ENCODE results near the gene INHBA.

INHBA gene

DNA sequence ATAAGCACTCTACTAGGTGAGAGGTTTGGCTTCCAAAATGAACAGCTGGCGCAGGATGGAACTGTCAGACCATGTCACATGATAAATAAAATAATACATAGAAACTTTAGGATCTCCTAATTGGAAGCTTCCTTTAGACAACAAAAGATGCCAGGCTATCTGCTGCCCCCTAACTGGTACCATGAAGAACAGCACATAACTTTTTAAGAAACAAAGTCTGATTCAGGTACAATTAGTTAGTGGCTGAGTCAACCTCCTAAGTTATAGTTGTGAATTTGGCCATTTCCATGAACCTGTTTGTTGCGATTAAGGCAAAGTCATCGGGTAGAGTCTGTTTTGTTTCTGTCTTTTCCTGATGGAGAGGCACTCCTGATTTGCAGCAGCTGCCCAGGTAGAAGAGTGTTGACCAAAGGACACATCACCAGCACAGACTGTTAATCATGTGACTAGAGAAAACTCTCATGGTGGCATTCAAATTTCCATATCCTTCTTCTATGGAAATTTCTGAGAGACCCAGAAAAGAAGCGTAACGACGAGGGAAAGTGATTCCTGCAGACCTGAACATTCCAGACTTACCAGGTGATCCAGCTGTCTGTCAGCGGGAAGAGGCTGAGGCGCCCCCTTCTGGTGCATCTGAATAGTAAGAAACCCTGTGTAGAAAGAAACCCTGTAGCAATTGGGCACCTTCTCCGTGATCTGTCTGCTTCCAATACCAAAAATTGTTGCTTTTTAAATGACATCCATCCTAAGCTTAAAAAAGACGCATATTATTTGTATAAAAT, 8.6 kb upstream of the INHBA start:
- peak; percentile 39 for DNase-seq (ENCODE audit: low spot score)

DNA sequence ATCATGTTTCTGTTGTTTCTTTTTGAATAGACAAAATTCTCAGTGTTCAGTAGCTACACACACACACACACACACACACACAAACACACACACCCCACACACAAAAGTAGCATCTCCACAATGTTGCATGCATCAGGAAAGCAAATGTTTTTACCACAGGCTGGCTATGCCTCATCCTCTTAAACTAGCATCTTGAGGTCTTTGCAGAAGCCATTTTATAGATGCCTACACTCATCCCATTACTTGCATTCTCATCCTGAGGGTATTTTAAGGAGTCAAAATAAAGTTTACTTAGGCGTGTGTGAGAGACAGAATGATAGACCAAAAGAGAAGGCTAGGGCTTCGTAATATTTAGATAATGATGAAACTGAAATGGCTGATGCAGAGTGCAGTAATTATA, 7.9 kb upstream of the INHBA start:
- no peak for DNase-seq (ENCODE audit: low spot score)

DNA sequence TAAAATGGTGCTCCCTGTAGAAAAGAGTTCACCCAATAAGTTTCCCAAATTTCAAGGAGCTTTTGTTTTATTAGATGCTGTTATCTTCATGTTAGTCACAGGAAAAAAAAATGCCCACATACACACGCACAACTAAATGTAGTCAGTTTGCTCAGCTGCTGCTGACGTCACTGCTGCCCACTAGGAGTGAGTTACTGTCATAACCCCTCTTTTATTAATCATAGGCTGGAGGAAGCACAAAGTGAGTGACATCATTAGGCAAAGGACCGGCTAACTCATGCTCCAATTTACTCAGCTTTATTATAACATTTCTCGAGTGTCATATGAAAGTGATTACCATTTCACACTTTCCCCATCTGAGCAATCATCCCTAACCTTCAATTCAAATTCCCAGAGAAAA, 6.7 kb upstream of the INHBA start:
- no peak for DNase-seq (ENCODE audit: low spot score)

DNA sequence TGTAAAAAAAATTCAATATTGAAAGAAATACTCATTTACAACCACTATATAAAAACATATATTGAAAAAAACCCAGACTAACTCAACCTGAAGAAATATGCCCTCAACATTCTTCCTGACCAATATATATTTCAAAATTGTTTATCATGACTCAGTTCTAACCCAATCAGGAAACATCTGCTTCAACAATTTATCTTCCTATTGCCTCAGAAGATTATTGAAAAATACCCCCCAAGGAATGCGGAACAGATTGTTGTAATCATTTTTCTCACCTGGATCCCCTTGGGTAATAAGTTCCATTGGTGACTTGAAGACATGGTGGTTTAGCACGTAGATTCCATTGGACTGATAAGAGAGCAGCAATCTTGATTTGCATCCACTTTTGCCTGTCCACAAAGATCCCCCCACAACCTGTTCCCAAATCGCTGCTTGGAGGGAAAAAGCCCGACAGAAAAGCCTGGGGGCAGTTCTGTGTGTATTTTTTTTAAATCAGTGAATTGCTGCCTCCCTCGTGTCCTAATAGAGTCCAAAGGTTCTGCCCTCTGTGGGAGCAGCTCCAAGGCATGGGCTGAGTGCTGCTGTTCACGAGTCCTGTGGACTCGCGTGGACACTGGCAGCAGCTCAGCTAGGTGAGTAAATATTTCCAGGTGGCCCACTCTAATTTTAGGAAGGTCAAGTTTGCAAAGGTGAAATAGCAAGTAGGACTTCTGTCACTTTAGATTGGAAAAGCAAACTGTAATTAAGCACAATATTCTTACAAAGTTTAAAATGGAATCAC, 5.9 kb upstream of the INHBA start:
- no peak for DNase-seq (ENCODE audit: low spot score)

DNA sequence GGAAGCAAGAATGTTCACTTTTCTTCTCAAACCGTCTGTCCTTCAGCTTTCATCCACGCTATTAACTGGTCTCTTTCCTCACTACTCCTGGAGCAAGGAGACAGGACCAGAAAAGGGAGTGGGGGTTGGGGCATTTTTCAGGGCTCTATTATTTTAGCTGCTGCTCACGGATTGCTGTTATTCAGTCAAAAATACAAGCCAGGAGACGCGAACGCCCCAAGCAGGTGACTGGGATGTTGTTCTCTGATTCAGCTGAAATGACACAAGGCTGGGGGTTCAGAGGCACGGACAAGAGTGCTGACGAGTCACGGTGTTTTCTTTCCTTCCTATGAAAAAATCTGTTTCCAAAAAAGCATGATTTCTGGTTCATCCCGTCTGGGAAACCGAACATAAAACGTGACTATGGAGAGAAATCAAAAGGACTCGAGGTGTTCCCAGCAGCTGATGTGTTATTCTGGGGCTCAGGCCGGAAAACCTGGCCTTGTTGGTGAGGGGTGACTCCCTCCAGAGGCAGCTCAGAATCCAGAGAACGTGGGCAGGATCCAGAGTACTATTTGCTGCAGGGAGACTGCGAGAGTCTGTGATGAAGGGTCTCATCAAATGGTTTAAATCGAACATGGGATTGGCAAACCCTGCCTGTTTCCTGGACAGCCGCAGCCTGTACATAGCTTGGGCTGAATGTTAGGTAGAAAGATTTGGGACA, 3.5 kb upstream of the INHBA start:
- no peak for DNase-seq (ENCODE audit: low spot score)

DNA sequence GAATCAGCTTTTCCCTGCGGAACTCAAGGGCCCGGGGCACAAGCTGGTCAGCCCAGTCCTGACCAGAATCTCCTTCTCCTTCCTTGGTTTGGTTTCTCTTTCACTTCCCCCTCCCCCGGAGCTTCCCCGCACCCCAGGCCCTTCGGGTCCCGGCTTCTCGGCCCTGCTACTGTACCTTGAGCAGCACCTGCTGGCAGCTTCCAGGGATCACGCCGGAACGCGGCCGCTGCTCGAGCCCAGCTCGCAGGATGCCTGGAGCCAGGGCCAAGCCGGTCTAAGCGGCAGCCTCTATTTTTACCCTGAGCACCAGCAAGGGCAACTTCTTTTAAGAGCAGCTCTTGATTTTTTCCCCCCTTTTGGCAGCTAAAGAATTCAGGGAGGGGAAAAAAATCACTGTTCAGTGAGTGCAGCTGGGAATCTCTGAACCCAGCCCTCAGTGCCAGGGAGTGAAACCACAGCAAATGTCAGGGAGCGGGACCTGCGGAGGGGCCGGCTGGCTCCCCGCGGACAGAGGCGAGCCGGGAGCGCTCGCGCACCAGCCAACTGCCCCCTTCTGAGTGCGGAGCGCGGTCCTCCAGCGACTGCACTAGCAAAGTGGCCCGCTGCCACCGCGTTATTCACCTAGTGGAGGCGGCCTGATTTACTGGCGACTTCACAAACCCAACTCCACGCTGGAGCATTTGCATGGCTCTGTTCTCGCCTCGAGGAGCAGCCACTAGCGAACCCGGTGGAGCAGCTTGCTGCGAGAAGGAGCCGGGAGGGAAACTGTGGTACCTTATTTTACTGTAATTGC, 2.4 kb upstream of the INHBA start:
- peak; percentile 87 for DNase-seq (ENCODE audit: low spot score)

DNA sequence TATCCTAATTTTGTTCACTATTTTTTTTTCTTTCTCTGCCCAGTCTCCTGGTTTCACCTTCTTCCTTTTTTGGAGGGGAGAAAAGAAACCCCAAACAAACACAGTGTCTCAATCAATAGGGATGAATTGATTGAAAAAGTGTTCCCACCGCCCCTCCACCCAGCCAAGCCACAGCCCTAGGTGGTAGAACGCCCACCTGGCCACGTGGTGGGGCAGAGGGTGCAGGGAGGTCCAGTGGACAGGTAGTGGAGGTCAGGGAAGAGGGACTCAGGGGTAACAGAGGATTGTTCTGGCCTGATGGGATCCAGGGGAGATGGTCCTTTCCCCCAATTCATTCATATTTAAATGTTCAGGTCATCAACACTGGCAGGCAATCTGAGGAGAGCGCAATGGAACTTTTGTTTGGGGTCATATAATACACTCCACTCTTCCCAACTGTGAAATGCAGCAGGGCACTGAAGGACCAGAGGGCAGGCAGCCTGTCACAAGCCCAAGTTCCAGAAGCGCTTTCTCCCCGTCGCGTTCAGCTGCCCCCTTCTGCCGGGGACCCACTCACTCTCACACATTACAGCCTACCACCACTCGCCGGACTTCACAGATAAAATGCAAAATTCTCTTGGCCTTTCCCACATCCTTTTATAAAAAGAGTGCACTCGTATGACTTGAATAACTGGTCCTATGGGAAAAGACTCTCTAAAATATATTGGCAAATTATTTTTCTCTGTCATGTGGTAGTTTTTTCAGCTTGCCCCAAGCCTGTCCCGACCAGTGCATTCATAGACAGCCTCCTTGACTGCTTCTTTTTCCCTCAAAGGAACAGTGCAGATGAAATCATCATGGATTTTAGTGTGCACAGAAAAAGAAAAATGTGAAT, 1.6 kb downstream of the INHBA start:
- no peak for DNase-seq (ENCODE audit: low spot score)

DNA sequence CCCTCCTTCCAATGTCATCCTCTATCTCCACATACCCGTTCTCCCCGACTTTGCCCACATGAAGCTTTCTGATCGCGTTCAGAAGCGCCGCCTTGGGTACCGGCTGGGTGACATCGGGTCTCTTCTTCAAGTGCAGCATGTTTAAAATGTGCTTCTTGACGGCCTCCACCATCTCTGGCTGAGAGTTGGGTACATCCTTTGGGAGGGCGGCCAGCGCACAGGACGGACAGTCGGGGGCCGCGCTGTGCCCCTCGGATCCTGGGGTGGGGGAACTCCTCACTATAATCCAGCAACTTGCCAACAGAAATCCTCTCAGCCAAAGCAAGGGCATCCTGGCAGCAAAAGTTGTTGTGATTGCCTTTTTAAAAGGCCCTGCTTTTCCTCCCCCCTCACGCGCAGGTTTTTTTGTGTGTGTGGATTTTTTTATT, 2.8 kb downstream of the INHBA start:
- no peak for DNase-seq (ENCODE audit: low spot score)

DNA sequence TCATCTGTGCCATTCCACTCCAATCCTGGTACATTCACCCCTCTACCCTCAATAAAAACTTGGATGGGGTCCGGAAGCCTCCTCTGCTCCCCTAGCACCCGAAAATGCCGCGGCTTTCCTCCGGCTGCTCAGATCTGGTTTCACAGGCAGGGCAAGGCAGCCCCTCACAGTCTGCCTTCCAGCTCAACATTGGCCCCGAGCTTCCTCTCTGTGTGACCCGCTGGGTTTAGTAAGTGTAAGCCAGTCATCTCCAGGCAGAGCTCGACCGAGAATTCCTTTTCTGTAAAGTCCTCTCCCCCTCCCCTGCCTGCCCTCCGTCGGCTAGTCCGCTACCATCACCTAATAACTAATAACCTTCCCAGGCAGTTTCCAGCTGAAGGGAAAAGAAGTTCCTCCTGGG, 3.4 kb downstream of the INHBA start:
- no peak for DNase-seq (ENCODE audit: low spot score)

DNA sequence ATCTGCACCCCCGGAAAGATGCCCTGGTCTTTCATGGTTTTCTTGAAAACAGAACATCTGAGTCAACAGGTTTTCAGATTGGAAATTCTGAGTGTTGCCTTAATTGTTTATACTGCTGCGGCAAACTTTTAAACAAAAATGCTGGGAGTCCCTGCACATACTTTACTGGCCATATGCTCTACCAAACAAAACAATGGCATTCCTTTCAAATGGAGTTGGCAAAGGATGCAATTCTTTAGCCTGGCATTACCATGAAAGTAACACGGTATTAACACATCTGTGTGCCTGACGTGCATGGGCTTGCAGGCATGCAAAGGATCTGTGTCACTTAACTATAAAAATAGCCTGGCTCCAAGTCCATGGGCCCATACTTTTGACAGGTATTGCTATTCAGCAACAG, 4.2 kb downstream of the INHBA start:
- DNase-seq (ENCODE audit: low spot score), result no peak

DNA sequence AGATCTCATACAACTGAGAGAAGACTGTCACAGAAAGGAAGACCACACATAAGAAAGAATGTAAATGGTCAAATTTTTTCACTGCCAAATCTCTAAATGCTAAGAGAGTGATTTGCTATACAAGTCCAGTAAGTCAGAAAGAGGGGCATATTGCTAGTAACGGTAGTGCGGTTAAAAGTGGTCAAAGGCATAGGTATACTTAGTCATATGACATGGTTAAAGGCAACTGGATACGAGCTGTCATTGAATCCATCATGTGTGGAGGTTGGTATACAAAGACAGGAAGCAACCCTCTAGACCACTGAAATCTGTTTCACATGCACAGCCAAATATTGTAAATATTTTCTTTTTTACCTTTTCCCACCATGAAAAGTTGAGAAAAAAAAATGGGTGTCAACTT, 4.8 kb downstream of the INHBA start:
- no peak for DNase-seq (ENCODE audit: low spot score)

DNA sequence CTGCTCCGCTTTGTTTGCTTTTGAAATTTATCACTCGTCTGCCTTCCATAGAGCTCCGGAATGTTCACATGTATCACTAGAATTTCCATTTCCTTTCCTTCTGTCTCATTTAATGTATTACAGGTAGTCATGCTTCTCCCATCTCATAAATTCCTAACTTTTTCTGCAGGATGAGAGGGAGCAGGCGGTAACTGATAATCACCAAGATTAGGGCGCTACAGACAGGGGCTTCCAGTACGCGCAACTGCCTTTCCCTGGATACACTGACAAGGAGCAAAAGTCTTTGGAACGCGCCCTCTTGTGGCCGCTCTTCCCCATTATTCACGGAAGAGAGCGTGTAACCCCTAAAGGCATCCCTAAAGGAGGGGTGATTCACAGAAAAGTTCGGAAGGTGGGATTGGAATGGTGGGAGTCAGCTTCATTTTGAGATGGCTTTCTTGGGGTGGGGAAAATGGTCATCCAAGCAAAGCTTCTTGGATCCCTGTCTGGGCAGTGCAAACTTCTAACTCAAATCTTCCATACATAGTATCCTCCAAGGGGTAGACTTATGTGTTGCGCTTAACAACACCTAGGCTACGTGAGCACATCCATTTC, 6.5 kb downstream of the INHBA start:
- DNase-seq (ENCODE audit: low spot score), result peak; percentile 67

DNA sequence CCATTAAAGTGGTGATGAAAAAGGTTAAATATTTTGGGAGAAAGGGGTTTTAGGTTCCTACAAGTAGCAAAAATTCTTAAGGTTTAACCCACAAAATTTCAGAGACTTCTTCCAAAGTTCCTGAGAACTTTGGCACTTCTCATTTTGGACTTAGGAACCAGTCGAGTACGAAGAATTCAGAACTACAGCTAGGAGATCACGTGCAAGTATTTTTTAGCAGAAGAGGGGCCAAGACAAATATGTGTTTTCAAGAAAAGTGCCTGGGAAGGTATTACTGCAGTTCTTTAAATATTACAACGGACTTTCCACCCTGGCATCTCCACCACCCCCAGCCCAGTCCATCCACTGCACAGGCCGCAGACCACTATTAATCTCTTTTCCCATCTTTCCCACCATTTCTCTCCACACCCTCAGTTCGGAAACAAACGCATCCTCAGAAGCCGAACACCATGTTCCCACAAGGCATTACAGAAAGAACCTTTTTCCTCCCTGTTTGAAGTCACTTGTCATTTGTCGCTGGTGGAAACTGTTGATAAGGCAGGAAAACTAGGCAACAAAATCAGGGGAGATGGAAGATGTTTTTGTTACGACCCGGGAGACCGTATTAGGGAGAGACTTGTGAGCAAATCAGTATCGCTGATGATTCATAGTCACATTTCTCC, 7.1 kb downstream of the INHBA start:
- no peak for DNase-seq (ENCODE audit: low spot score)

DNA sequence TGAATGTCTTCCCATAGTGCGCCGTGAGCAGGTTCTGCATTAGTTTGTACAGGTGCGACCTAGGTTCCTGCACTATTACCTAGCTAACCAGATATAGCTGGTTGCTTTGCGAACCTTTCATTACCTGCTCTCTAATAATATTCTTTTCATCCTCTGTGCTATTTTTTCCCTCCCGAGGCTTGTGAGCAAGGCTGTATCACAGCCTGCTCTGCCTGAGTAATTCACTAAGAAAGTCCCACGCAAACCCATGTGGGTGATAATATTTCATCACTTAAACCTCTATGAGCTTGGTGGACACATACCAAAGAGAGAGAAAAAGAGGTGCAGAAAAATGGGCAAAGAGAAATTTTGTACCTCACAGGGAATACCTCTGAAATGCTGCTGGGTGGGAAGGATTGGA, 8.4 kb downstream of the INHBA start:
- no peak for DNase-seq (ENCODE audit: low spot score)

DNA sequence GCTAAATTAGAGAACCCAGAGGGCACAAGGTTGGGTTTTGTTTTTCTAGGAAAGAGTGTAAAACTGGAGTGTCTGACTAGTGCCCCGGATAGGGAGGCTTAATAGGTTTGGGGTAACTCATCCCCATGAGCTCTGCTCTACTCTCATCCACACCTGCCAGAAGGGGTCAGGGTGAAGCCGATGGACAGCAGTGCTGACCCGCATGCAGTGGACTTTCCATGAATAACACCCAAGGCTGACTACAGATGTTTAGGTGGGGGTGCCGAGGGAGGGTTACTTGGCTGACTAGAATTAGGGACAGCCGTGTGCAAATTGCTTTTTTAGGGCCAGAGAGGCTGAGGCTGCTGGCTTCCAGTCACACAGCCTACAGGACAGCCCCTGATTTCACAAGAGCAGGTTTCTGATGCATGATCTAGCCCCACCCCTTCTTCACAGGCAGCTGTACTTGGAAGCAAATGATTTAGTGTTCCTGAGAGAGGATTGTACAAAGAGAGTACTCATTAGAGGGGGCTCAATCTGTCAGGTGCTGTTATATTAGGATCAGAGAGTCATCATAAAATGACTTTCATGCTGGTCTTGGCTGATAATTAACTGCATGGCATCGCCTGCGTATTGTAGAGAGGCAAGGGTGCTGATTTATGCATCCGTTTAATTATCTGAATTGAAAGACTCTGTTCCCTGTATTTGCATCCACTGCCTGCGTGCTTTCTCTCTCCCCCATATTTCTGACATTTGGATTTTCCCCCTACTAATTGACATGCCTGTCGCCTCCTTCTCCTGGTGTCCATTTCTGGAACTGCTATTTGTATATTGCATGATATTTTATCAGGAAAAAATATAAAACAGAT, 9.5 kb downstream of the INHBA start:
- DNase-seq (ENCODE audit: low spot score), result no peak

DNA sequence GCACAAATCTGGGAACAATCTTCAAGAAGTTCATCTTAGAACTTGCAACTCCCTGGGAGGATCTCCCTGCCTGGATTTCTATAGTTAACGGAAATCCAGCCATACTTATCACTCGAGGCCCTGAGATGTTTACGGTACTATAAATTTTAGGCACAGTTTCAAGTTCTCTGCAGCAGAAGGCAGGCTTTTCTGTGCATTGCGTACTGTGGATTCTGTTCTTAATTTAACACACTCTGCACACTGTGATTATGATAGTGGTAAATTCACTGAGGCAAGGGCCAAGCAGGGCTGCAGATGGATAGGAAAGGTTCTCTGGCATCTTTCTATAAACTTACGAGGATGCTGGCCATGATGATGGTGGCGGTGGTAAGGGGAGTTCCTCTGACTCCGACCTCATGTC, 10.6 kb downstream of the INHBA start:
- DNase-seq (ENCODE audit: low spot score), result no peak

DNA sequence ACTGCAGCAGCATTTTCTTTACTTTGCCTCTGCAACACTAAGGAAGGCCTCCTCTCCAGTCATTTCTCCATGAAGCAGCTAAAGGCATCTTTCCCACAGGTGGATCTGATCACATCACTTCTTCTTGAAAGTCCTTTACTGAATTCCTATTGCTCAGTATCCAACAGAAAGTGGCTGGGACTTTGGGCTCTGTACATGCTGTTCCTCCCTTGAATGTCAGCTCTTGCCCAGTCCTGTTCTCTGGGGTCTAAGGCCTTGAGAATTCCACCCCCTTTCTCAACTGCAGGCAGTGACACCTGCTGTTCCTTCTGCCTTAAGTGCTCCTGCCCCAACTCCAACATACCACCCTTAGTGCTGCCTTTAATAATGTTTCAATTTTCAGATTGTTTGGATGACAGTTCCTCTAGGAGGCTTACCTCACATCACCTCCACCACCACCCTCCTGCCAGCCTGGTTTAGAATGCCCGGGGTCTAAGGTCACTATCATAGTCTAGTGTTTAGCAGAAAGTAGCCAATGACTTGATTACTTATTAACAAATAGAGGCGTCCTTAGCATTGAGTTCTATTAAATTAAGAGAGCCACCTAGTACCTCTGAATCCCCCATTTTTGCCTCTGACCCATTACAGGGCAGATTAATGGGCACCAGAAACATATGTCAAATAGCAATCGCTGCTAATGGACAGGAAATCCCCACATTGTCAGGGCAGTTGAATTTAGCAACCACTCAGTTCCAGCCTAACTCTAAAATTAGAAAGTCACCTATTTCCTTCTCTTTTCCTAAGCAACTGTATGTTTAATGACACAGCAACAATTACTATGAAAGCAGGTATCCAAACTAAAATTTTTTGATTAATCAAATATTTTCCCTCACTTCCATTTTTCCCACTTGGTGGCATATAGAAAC, 11.4 kb downstream of the INHBA start:
- no peak for DNase-seq (ENCODE audit: low spot score)

DNA sequence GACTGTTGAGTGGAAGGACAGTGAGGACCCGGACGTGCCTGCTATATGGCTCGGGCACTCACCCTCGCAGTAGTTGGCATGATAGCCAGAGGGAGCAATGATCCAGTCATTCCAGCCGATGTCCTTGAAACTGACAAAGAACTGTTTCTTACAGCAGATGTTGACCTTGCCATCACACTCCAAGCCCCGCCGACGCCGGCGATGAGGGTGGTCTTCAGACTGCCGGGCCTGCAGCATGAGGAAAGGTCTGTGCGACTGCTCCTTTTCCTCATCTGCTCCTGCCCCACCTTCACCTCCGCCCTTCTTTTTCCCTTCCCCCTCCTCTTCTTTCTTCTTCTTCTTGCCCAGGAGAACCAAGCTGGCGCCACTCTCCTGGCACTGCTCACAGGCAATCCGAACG, 13.1 kb downstream of the INHBA start:
- no peak for DNase-seq (ENCODE audit: low spot score)

All from D341Med (cell line).